OCI-LY7 (cell line): ENCODE results near the gene GPR153. TPM values are rescaled to one million over a fixed set of nuclear protein-coding genes. Genes with fewer than 3 reads are reported as not detected.
"Not testable (repeated sequence)": the region's sequence is repeated elsewhere in the genome, so short reads cannot be mapped to it uniquely, and the experiment has no call there.

Source experiments
- BruUV-seq: library from RNA; stranded (reverse); fragments of 400-500 nt; replicated peaks from 2 replicates; lab custom pipeline; 2021; lab: Mats Ljungman, UMichigan
- CTCF ChIA-PET: fragments of 300-600 bp; sonication (Branson Sonifier 250); formaldehyde crosslinking; loops from one replicate; lab custom pipeline; 2022; ENCODE audit warnings: antibody characterized with exemption; ENCODE audit not compliant: unreplicated experiment; lab: Charles Lee
- POLR2A ChIA-PET: fragments of 300-600 bp; sonication (Branson Sonifier 250); formaldehyde crosslinking; loops from one replicate; lab custom pipeline; 2022; ENCODE audit warnings: antibody characterized with exemption; lab: Charles Lee
- DNase-seq: peaks from one replicate; pipeline ENCODE4 v3.0.0-alpha.2; 2015; ENCODE audit warnings: low spot score
- H2AFZ ChIP-seq: fragments of 200-600 bp; sonication (generic), shearing (Covaris generic); 2 replicates; pipeline ENCODE4 v1.6.1; 2014; ENCODE audit warnings: mild to moderate bottlenecking, antibody characterized with exemption, low read length, moderate library complexity
- H3K27ac ChIP-seq: fragments of 200-600 bp; sonication (generic); 2 replicates; pipeline ENCODE4 v1.5.1; 2014; ENCODE audit warnings: mixed run types, low read depth, mild to moderate bottlenecking, moderate library complexity, low read length, inconsistent platforms; ENCODE audit not compliant: poor library complexity, severe bottlenecking
- H3K36me3 ChIP-seq: fragments of 200-600 bp; sonication (generic); 2 replicates; pipeline ENCODE4 v1.6.1; 2014; ENCODE audit warnings: mild to moderate bottlenecking, antibody characterized with exemption, low read length, moderate library complexity, mixed read lengths; ENCODE audit not compliant: insufficient read depth
- H3K4me1 ChIP-seq: fragments of 200-600 bp; sonication (generic); 2 replicates; pipeline ENCODE4 v1.5.1; 2014; ENCODE audit warnings: mild to moderate bottlenecking, low read length; ENCODE audit not compliant: insufficient read depth, poor library complexity, severe bottlenecking
- H3K4me2 ChIP-seq: fragments of 200-600 bp; sonication (generic); 2 replicates; pipeline ENCODE4 v1.6.1; 2014; ENCODE audit warnings: mild to moderate bottlenecking, low read length
- H3K4me3 ChIP-seq: fragments of 200-600 bp; sonication (generic); 2 replicates; pipeline ENCODE4 v1.5.1; 2014; ENCODE audit warnings: mild to moderate bottlenecking, low read depth, low read length; ENCODE audit not compliant: poor library complexity, severe bottlenecking
- H3K79me2 ChIP-seq: fragments of 200-600 bp; sonication (generic); 2 replicates; pipeline ENCODE4 v1.6.1; 2016; ENCODE audit warnings: low read depth, mild to moderate bottlenecking, low read length, moderate library complexity, mixed read lengths; ENCODE audit not compliant: insufficient read depth
- H3K9me2 ChIP-seq: fragments of 200-600 bp; sonication (generic); 2 replicates; pipeline ENCODE4 v1.6.1; 2016; ENCODE audit warnings: mild to moderate bottlenecking, low read length, mixed read lengths; ENCODE audit not compliant: insufficient read depth
- H3K9me3 ChIP-seq: fragments of 200-600 bp; sonication (generic); 2 replicates; pipeline ENCODE4 v1.6.1; 2014; ENCODE audit warnings: mild to moderate bottlenecking, mixed run types, low read length, mixed read lengths
- H4K20me1 ChIP-seq: fragments of 200-600 bp; sonication (generic); 2 replicates; pipeline ENCODE4 v1.6.1; 2014; ENCODE audit warnings: mild to moderate bottlenecking, antibody characterized with exemption, low read length, moderate library complexity, mixed read lengths; ENCODE audit not compliant: insufficient read depth
- EZH2phosphoT487 ChIP-seq: fragments of 200-600 bp; sonication (generic); IDR thresholded peaks from 2 replicates; pipeline ENCODE4 v1.6.1; 2018; ENCODE audit warnings: low read depth, borderline replicate concordance, mild to moderate bottlenecking, mixed run types, antibody characterized with exemption, low read length, moderate library complexity, mixed read lengths
- intact Hi-C: fragments of 100-400 bp; cut with micrococcal nuclease; formaldehyde crosslinking; loops from one replicate; pipeline ENCODE4 v1.10.0; 2022; ENCODE audit not compliant: unreplicated experiment
- total RNA-seq, 2 experiments: library from RNA; depleted of rRNA in 1 of 2; stranded (reverse); fragments of >200 nt in 1 of 2; shearing (Covaris generic) in 1 of 2; gene quantifications; 2 replicates each; pipeline ENCODE4 v1.2.3, GENCODE V29; 2014 to 2022
- TF ChIP-seq, protein P1 (sequence below): fragments of 200-600 bp; sonication (generic); conservative IDR thresholded peaks from 2 replicates; pipeline ENCODE4 v1.5.1; 2014; ENCODE audit warnings: mild to moderate bottlenecking, antibody characterized with exemption, low read length, moderate library complexity, mixed read lengths

The GPR153 gene
- total RNA-seq, 2 experiments from 2014 or later, result not detected

DNA sequence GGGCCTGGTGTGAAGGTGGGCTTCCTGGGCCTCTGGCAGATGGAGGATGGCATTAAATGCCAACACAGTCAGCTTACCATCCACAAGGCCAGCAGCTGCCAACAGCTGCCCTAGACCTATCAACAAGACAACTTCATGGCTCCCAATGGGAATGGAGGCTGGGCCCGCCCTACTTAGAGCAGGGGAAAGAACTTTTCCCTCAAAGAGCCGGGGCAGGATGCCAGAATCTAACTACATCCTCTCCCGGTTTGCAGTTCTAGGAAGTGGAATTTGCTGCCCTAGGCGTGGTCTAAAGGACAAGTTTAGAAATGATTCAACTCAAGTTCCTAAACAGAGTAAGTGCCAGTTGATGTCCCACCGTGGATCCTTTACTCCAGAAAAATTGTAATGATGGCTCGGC, 38.3 kb downstream of the GPR153 start:
- no peak for DNase-seq
- no peaks in the 10 kb centered on the region for H3K9me2 ChIP-seq
- H3K9me3 ChIP-seq, result no peaks in the 10 kb centered on the region
- POLR2A ChIA-PET, result no interaction called here
- CTCF ChIA-PET, result no interaction called here
- no peaks in the 10 kb centered on the region for H3K4me1 ChIP-seq
- H3K4me3 ChIP-seq, result no peak overlapping the region
- no peak overlapping the region for H2AFZ ChIP-seq
- TF ChIP-seq, protein P1, sequence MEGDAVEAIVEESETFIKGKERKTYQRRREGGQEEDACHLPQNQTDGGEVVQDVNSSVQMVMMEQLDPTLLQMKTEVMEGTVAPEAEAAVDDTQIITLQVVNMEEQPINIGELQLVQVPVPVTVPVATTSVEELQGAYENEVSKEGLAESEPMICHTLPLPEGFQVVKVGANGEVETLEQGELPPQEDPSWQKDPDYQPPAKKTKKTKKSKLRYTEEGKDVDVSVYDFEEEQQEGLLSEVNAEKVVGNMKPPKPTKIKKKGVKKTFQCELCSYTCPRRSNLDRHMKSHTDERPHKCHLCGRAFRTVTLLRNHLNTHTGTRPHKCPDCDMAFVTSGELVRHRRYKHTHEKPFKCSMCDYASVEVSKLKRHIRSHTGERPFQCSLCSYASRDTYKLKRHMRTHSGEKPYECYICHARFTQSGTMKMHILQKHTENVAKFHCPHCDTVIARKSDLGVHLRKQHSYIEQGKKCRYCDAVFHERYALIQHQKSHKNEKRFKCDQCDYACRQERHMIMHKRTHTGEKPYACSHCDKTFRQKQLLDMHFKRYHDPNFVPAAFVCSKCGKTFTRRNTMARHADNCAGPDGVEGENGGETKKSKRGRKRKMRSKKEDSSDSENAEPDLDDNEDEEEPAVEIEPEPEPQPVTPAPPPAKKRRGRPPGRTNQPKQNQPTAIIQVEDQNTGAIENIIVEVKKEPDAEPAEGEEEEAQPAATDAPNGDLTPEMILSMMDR, result no peak
- TF ChIP-seq EZH2phosphoT487, result no peak
- no peaks in the 10 kb centered on the region for H3K79me2 ChIP-seq
- peaks cover 76% of the 10 kb centered on the region for H3K36me3 ChIP-seq
- 0 out of 2 replicates have a peak, but pooled peaks cover 6% of the 10 kb centered on the region for H4K20me1 ChIP-seq
- no peak overlapping the region for H3K27ac ChIP-seq
- no TSS peak for BruUV-seq
- intact Hi-C loops, result no loop called here
- no peak overlapping the region for H3K4me2 ChIP-seq

DNA sequence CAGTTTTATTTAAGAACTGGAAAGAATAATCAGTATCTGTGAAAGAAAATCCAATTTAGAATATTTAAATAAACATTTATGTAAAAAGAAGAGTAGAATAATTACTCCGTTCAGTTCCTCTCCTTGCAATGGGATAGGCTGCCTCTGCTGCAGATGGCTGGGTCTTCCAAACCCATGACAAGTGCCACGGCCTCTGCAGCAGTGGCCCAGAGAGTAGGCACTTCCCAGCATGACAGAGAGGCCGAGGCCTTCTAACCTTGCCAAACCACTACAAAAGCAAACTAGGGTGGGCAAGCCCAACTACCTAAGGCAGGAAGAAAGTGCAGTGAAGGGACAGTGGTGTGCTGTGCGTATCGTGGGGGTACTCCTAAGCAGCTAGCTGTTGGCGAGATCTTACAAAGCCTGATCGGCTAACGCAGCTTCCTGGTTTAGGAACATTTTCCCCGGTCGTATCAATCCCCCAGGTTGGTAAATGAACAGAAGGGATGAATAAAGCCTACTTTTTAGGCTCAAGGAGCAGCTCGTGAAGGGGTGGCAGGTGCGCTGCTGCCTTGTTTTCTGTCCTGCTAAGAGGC, 39.6 kb downstream of the GPR153 start:
- POLR2A ChIA-PET, result no interaction called here
- H3K36me3 ChIP-seq, result peaks cover 64% of the 10 kb centered on the region
- H3K9me2 ChIP-seq, result no peaks in the 10 kb centered on the region
- intact Hi-C loops, result no loop called here
- no peaks in the 10 kb centered on the region for H3K79me2 ChIP-seq
- H3K27ac ChIP-seq, result no peak overlapping the region
- no TSS peak for BruUV-seq
- H3K4me1 ChIP-seq, result no peaks in the 10 kb centered on the region
- H4K20me1 ChIP-seq, result no peaks in the 10 kb centered on the region
- H3K4me3 ChIP-seq, result no peak overlapping the region
- H3K9me3 ChIP-seq, result no peaks in the 10 kb centered on the region
- CTCF ChIA-PET, result no interaction called here
- H2AFZ ChIP-seq, result no peak overlapping the region
- TF ChIP-seq, protein P1, result no peak
- no peak for TF ChIP-seq EZH2phosphoT487
- H3K4me2 ChIP-seq, result no peak overlapping the region
- DNase-seq, result no peak

DNA sequence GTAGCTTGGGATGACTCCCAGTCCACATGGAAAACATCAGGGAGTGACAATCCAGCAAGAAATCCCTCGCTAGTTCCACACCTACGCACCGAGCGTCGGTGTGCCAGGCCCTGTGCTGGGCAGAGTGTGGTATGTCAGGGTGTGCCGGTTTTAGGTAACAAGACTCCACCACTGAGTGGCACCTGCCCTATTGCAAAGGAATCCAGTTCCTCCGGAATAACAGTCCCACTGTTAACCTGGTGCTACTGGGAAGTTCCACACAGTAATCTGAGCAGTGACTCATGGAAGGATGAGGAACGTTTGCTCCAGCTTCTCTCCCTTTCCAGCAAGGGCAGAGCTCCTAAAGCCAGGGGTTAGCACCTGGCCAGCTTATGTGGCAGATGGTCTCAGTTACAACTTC, 40.7 kb downstream of the GPR153 start:
- ChIA-PET POLR2A (no interaction called here), CTCF (interaction anchor here (1.1 kb wide), 1 partner anchor 218 kb away, joined by 3 read pairs; no protein-coding TSS in a partner anchor)
- Histone ChIP-seq H3K27ac (no peak overlapping the region), H3K4me3 (no peak overlapping the region), H3K36me3 (peaks cover 53% of the 10 kb centered on the region), H3K4me1 (no peaks in the 10 kb centered on the region), H4K20me1 (no peaks in the 10 kb centered on the region), H2AFZ (no peak overlapping the region), H3K9me3 (no peaks in the 10 kb centered on the region), H3K79me2 (no peaks in the 10 kb centered on the region), H3K4me2 (no peak overlapping the region), H3K9me2 (no peaks in the 10 kb centered on the region)
- no peak for TF ChIP-seq EZH2phosphoT487
- TF ChIP-seq, protein P1, result no peak
- intact Hi-C loops, result no loop called here
- DNase-seq, result no peak
- no TSS peak for BruUV-seq

DNA sequence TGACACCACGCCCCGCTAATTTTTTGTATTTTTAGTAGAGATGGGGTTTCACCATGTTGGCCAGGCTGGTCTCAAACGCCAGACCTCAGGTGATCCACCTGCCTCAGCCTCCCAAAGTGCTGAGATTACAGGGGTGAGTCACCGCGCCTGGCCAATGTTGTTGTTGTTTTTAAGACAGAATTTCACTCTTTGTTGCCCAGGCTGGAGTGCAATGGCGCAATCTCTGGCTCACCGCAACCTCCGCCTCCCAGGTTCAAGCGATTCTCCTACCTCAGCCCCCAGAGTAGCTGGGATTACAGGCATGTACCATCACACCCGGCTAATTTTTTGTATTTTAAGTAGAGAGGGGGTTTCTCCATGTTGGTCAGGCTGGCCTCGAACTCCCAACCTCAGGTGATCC, 41.3 kb downstream of the GPR153 start:
- H3K4me1 ChIP-seq, H3K4me2 ChIP-seq, H3K4me3 ChIP-seq, BruUV-seq, intact Hi-C loops, H3K9me2 ChIP-seq, H3K9me3 ChIP-seq, H3K79me2 ChIP-seq, H3K27ac ChIP-seq, DNase-seq, POLR2A ChIA-PET, H2AFZ ChIP-seq, H4K20me1 ChIP-seq: not testable (repeated sequence)
- CTCF ChIA-PET, result interaction anchor here (1.1 kb wide), 1 partner anchor 218 kb away, joined by 3 read pairs; no protein-coding TSS in a partner anchor
- H3K36me3 ChIP-seq, result peaks cover 47% of the 10 kb centered on the region
